H1 (cell line): ENCODE measurements around the gene GRB7. TPM values are rescaled to one million over a fixed set of nuclear protein-coding genes. Genes with fewer than 3 reads are reported as not detected.

Experiments
- CTCF ChIA-PET: fragments of 300-600 bp; sonication (Branson Sonifier 250); formaldehyde crosslinking; loops from one replicate; lab custom pipeline; 2021; ENCODE audit not compliant: partially characterized antibody; lab: Charles Lee
- POLR2A ChIA-PET: fragments of 300-600 bp; sonication (Branson Sonifier 250); formaldehyde crosslinking; loops from one replicate; lab custom pipeline; 2021; ENCODE audit warnings: inconsistent platforms; ENCODE audit not compliant: partially characterized antibody; lab: Charles Lee
- DNase-seq, 2 experiments: peaks; one replicate each; pipeline versions ENCODE4 v3.0.0 to v3.0.0-alpha.2; 2010 to 2022; ENCODE audit warnings: low spot score in 2 of 2, low read depth in 1 of 2, mixed read lengths in 1 of 2
- FAIRE-seq: peaks from 2 replicates; lab custom pipeline; 2011; peaks lifted over from hg19 to GRCh38; lab: Jason Lieb, UNC
- H2AFZ ChIP-seq: 2 replicates; pipeline ENCODE4 v1.8.1; 2012; ENCODE audit warnings: low read length, inconsistent platforms
- H2AK5ac ChIP-seq: 2 replicates; pipeline ENCODE4 v1.6.1; 2013; ENCODE audit warnings: low read depth, low read length
- H2BK120ac ChIP-seq: replicated peaks from 2 replicates; pipeline ENCODE3; 2013; ENCODE audit warnings: low read depth, low read length, inconsistent platforms
- H2BK12ac ChIP-seq: 2 replicates; pipeline ENCODE4 v1.6.1; 2013; ENCODE audit warnings: low read depth, low read length
- H2BK15ac ChIP-seq: 2 replicates; pipeline ENCODE4 v1.6.1; 2013; ENCODE audit warnings: low read length
- H2BK20ac ChIP-seq: 2 replicates; pipeline ENCODE4 v1.6.1; 2013; ENCODE audit warnings: low read length
- H2BK5ac ChIP-seq: 2 replicates; pipeline ENCODE4 v1.6.1; 2013; ENCODE audit warnings: low read depth, low read length
- H3K14ac ChIP-seq: 2 replicates; pipeline ENCODE4 v1.6.1; 2013; ENCODE audit warnings: inconsistent platforms; ENCODE audit not compliant: insufficient read length
- H3K18ac ChIP-seq: 2 replicates; pipeline ENCODE4 v1.6.1; 2013; ENCODE audit warnings: low read length; ENCODE audit errors: extremely low read depth
- H3K23ac ChIP-seq: 2 replicates; pipeline ENCODE4 v1.6.1; 2013; ENCODE audit warnings: inconsistent platforms; ENCODE audit not compliant: insufficient read length
- H3K23me2 ChIP-seq: 2 replicates; pipeline ENCODE4 v1.6.1; 2013; ENCODE audit warnings: low read depth, low read length
- H3K27ac ChIP-seq: 2 replicates; pipeline ENCODE4 v1.6.1; 2011; ENCODE audit warnings: low read depth, low read length, inconsistent platforms
- H3K27me3 ChIP-seq, 4 experiments: replicated peaks in 1 of 4; 1 replicate in 1 of 4; 2 replicates in 3 of 4; pipeline versions ENCODE4 v1.6.1 to v1.8.1; 2011 to 2013; ENCODE audit warnings: low read length in 3 of 4, mild to moderate bottlenecking in 3 of 4, inconsistent platforms in 2 of 4, mixed read lengths in 2 of 4, moderate library complexity in 1 of 4; ENCODE audit not compliant: control insufficient read depth in 3 of 4, insufficient read depth in 3 of 4; ENCODE audit errors: extremely low read depth in 1 of 4
- H3K36me3 ChIP-seq, 4 experiments: 2 replicates each; pipeline versions ENCODE4 v1.6.1 to v1.8.1; 2011 to 2013; ENCODE audit warnings: mild to moderate bottlenecking in 4 of 4, low read length in 3 of 4, moderate library complexity in 2 of 4, control low read depth in 1 of 4, inconsistent platforms in 1 of 4; ENCODE audit not compliant: insufficient read depth in 4 of 4, control insufficient read depth in 2 of 4
- H3K4ac ChIP-seq: replicated peaks from 2 replicates; pipeline ENCODE3; 2013; ENCODE audit warnings: low read length, low read depth, mixed read lengths, inconsistent platforms; ENCODE audit not compliant: insufficient read length
- H3K4me1 ChIP-seq, 4 experiments: replicated peaks in 1 of 4; 1 replicate in 1 of 4; 2 replicates in 3 of 4; pipeline versions ENCODE4 v1.6.1 to v1.8.1; 2011 to 2013; ENCODE audit warnings: low read length in 3 of 4, inconsistent platforms in 2 of 4, mixed read lengths in 1 of 4; ENCODE audit not compliant: insufficient read depth in 4 of 4, control insufficient read depth in 3 of 4
- H3K4me2 ChIP-seq, 2 experiments: 2 replicates each; pipeline versions ENCODE4 v1.6.1 to v1.8.1; 2011 to 2013; ENCODE audit warnings: low read depth in 2 of 2, low read length in 2 of 2, control low read depth in 1 of 2, inconsistent platforms in 1 of 2, mild to moderate bottlenecking in 1 of 2; ENCODE audit not compliant: insufficient read depth in 1 of 2
- H3K4me3 ChIP-seq, 4 experiments: fragments of 200-600, 300-600 bp in 1 of 4; sonication (generic), shearing (Covaris generic), sonication (Bioruptor Twin) in 1 of 4; 2 replicates each; pipeline versions ENCODE4 v1.5.1 to v1.8.1; 2011 to 2016; ENCODE audit warnings: low read length in 4 of 4, low read depth in 3 of 4, control low read depth in 2 of 4, inconsistent platforms in 2 of 4, mild to moderate bottlenecking in 2 of 4, mixed read lengths in 1 of 4, moderate library complexity in 1 of 4; ENCODE audit not compliant: insufficient read depth in 2 of 4; ENCODE audit errors: extremely low read depth in 1 of 4
- H3K56ac ChIP-seq: replicated peaks from 2 replicates; pipeline ENCODE3; 2013; ENCODE audit warnings: low read depth, mild to moderate bottlenecking, mixed read lengths, low read length, inconsistent platforms; ENCODE audit not compliant: insufficient read length
- H3K79me1 ChIP-seq: 2 replicates; pipeline ENCODE4 v1.6.1; 2013; ENCODE audit warnings: low read depth, low read length, control low read depth
- H3K79me2 ChIP-seq, 2 experiments: 2 replicates each; pipeline versions ENCODE4 v1.6.1 to v1.8.1; 2012 to 2013; ENCODE audit warnings: low read length in 2 of 2, mild to moderate bottlenecking in 2 of 2, inconsistent platforms in 1 of 2; ENCODE audit not compliant: insufficient read depth in 2 of 2, control insufficient read depth in 1 of 2
- H3K9ac ChIP-seq, 4 experiments: replicated peaks in 1 of 4; 1 replicate in 1 of 4; 2 replicates in 3 of 4; pipeline versions ENCODE4 v1.6.1 to v1.8.1; 2011 to 2013; ENCODE audit warnings: low read depth in 3 of 4, low read length in 3 of 4, control low read depth in 2 of 4, mild to moderate bottlenecking in 2 of 4, moderate library complexity in 2 of 4, inconsistent platforms in 1 of 4; ENCODE audit errors: extremely low read depth in 1 of 4
- H3K9me3 ChIP-seq, 2 experiments: 2 replicates each; pipeline versions ENCODE4 v1.6.1 to v1.8.1; 2012 to 2013; ENCODE audit warnings: mild to moderate bottlenecking in 2 of 2, moderate library complexity in 2 of 2, control low read depth in 1 of 2, inconsistent platforms in 1 of 2, low read depth in 1 of 2, low read length in 1 of 2, mixed read lengths in 1 of 2; ENCODE audit not compliant: insufficient read depth in 2 of 2
- H4K20me1 ChIP-seq, 2 experiments: replicated peaks in 1 of 2; 2 replicates each; pipeline versions ENCODE3 to v1.8.1; 2011 to 2013; ENCODE audit warnings: inconsistent platforms in 2 of 2, low read length in 2 of 2, mild to moderate bottlenecking in 1 of 2; ENCODE audit not compliant: insufficient read depth in 2 of 2, control insufficient read depth in 1 of 2
- H4K5ac ChIP-seq: 2 replicates; pipeline ENCODE4 v1.6.1; 2013; ENCODE audit warnings: low read length, low read depth, mixed read lengths, inconsistent platforms; ENCODE audit not compliant: insufficient read length
- H4K8ac ChIP-seq: 2 replicates; pipeline ENCODE4 v1.8.0; 2013; ENCODE audit warnings: mild to moderate bottlenecking, moderate library complexity, low read length, inconsistent platforms; ENCODE audit not compliant: insufficient read depth; ENCODE audit errors: extremely low read depth
- H4K91ac ChIP-seq: replicated peaks from 2 replicates; pipeline ENCODE3; 2013; ENCODE audit warnings: low read length, mixed read lengths, inconsistent platforms; ENCODE audit not compliant: insufficient read length
- BRCA1 ChIP-seq: IDR thresholded peaks from 2 replicates; pipeline ENCODE4 v1.6.1; 2012; ENCODE audit warnings: low read depth, low read length, improper control_type of control experiment
- CREB1 ChIP-seq: IDR thresholded peaks from 2 replicates; pipeline ENCODE4 v1.6.1; 2012; ENCODE audit warnings: inconsistent platforms
- HDAC2 ChIP-seq, 2 experiments: fragments of 300-600 bp in 1 of 2; sonication (generic) in 1 of 2; IDR thresholded peaks; 2 replicates each; pipeline ENCODE4 v1.6.1; 2011 to 2012; ENCODE audit warnings: low read depth in 2 of 2, low read length in 2 of 2, mild to moderate bottlenecking in 2 of 2, moderate library complexity in 2 of 2, borderline replicate concordance in 1 of 2, inconsistent platforms in 1 of 2
- KDM1A ChIP-seq: fragments of 200-600, 300-600 bp; sonication (generic); IDR thresholded peaks from 2 replicates; pipeline ENCODE4 v1.7.1; 2016; ENCODE audit warnings: mild to moderate bottlenecking, low read length, borderline replicate concordance
- KDM4A ChIP-seq: IDR thresholded peaks from one replicate; pipeline ENCODE4 v1.7.1; 2012; ENCODE audit warnings: low read depth, mild to moderate bottlenecking, moderate library complexity, low read length, inconsistent platforms; ENCODE audit not compliant: severe bottlenecking
- PHF8 ChIP-seq: fragments of 200-600 bp; sonication (generic); conservative IDR thresholded peaks from 2 replicates; pipeline ENCODE4 v1.7.1; 2012; ENCODE audit warnings: low read depth, mild to moderate bottlenecking, inconsistent platforms, low read length, moderate library complexity
- WGBS, 2 experiments: shearing (Covaris generic) in 1 of 2; methylation state at CpG; one replicate each; pipeline versions ENCODE4 v1.1.6 to v1.1.7; 2013 to 2015; ENCODE audit warnings: low lambda C conversion rate in 2 of 2, mixed read lengths in 2 of 2, inconsistent platforms in 1 of 2, low coverage in 1 of 2, missing lambda C conversion rate in 1 of 2; ENCODE audit not compliant: insufficient replicate concordance in 2 of 2, insufficient coverage in 1 of 2, insufficient read length in 1 of 2; ENCODE audit errors: extremely low coverage in 1 of 2, missing lambda C conversion rate in 1 of 2; 5-methylcytosine and 5-hydroxymethylcytosine counted together
- polyA plus RNA-seq, 7 experiments: library from polyadenylated mRNA; depleted of rRNA in 3 of 7; stranded (reverse) in 5 of 7; unstranded in 2 of 7; fragments of >200 nt in 5 of 7; fragments of 200-250 nt in 2 of 7; gene quantifications; 1 replicate in 5 of 7; 2 replicates in 1 of 7; 4 replicates in 1 of 7; pipeline versions ENCODE4 v1.2.1 to v1.2.3, GENCODE V29; 2011 to 2013; ENCODE audit warnings: missing spikeins in 2 of 7, mixed read lengths in 2 of 7
- total RNA-seq: library from RNA; stranded (reverse); fragmentation: NEBNext Ultra II Directional; extraction: Animal tissue kit (Norgen Biotek cat#: 25700); gene quantifications from 2 replicates; pipeline ENCODE4 v1.2.1, GENCODE V29; 2021
- TF ChIP-seq, protein P1 (sequence below), 3 experiments: IDR thresholded peaks; 1 replicate in 2 of 3; 2 replicates in 1 of 3; pipeline versions ENCODE4 v1.5.1 to v1.6.1; 2011; ENCODE audit warnings: low read length in 3 of 3, mild to moderate bottlenecking in 3 of 3, inconsistent platforms in 2 of 3, low read depth in 1 of 3, moderate library complexity in 1 of 3; ENCODE audit not compliant: insufficient read depth in 1 of 3; ENCODE audit errors: control extremely low read depth in 1 of 3

Gene GRB7
- total and polyA plus RNA-seq, 2 of the 8 experiments (the other 6 are each of a cell fraction or from before 2014, with no cell fraction given): 32.2 to 41.5 TPM

DNA sequence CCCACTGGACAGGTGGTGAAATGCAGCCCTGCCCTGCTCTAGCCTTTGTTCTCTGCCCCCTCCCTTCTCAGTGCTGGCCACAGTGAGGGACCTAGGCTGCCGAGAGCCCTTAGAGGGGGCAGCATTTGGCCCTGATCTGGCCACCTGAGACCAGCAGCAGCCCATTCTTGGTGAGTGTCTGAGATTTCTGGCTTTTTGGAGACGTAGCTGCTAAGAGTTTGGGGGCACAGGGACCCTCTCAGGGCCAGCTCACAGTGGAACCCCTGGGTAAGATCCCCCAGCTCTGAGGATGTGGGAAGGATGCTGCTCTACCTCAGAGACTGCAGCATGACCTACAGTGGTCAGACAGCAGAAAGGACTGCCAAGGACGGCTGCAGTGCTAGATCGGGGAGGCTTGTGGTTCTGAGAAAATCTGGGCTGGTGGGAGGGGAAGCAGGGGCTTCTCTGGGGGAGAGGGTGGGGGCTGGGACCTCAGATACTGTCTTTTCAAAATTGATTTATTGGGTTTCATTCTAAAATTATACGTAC is 13.3 kb downstream of the GRB7 start:
- DNase-seq (no peak), FAIRE-seq (no peak)
- Histone ChIP-seq H4K20me1 (no peaks in the 10 kb centered on the region), H3K36me3 (peaks cover 0 to 7% (median 3%) of the 10 kb centered on the region in 4 experiments; a peak in 4 of 8 replicates), H4K91ac (no peak overlapping the region), H3K4ac (no peak overlapping the region), H3K27me3 (peaks cover 0 to 3% (median 2%) of the 10 kb centered on the region in 4 experiments; a peak in 2 of 7 replicates), H3K56ac (no peak overlapping the region), H3K4me1 (peaks cover 9 to 25% (median 18%) of the 10 kb centered on the region in 4 experiments), H3K4me3 (no peak overlapping the region), H4K8ac (no peak overlapping the region), H2BK5ac (peak overlapping the region; percentile 73; the same call in 1 of the 2 replicates), H3K79me2 (no peaks in the 10 kb centered on the region), H3K4me2 (no peak overlapping the region), H3K9me3 (no peaks in the 10 kb centered on the region), H2AFZ (no peak overlapping the region), H3K23me2 (peaks cover 10% of the 10 kb centered on the region; the same call in 1 of the 2 replicates), H4K5ac (no peak overlapping the region), H3K9ac (no peak overlapping the region), H3K18ac (no peak overlapping the region), H2BK15ac (0 out of 2 replicates have a peak overlapping the region, but pooled peaks have one; percentile 37), H3K27ac (no peak overlapping the region), H3K79me1 (no peaks in the 10 kb centered on the region), H2AK5ac (no peak overlapping the region), H2BK120ac (no peak overlapping the region), H3K23ac (no peak overlapping the region), H2BK12ac (no peak overlapping the region), H3K14ac (no peak overlapping the region), H2BK20ac (peak overlapping the region; percentile 73; the same call in 1 of the 2 replicates)
- 78% methylated on average over 5 of the region's 5 CpGs; no CpG with 5 or more reads in 1 of the 2 experiments for WGBS, 2 experiments
- CTCF ChIA-PET: interaction anchor here (0.7 to 8.2 kb wide), 10 partner anchors 8 to 129 kb away, joined by 3 to 102 read pairs (median 3); partner anchors contain the start of gene MIEN1
- POLR2A ChIA-PET: interaction anchor here (1.1 to 8.1 kb wide), 4 partner anchors 9 to 37 kb away, joined by 3 to 54 read pairs (median 11); partner anchors contain the start of gene MIEN1
- no peak for TF ChIP-seq BRCA1
- peak; percentile 93 for TF ChIP-seq KDM1A
- TF ChIP-seq PHF8: no peak
- peak in 1 of 2 experiments; percentile 84; a peak in 2 of 4 replicates for TF ChIP-seq HDAC2 (IDR thresholded peaks at IDR 0.05; ENCODE audit: borderline replicate concordance in 1 of 2, low read depth in 2 of 2, low read length in 2 of 2)
- TF ChIP-seq, protein P1, sequence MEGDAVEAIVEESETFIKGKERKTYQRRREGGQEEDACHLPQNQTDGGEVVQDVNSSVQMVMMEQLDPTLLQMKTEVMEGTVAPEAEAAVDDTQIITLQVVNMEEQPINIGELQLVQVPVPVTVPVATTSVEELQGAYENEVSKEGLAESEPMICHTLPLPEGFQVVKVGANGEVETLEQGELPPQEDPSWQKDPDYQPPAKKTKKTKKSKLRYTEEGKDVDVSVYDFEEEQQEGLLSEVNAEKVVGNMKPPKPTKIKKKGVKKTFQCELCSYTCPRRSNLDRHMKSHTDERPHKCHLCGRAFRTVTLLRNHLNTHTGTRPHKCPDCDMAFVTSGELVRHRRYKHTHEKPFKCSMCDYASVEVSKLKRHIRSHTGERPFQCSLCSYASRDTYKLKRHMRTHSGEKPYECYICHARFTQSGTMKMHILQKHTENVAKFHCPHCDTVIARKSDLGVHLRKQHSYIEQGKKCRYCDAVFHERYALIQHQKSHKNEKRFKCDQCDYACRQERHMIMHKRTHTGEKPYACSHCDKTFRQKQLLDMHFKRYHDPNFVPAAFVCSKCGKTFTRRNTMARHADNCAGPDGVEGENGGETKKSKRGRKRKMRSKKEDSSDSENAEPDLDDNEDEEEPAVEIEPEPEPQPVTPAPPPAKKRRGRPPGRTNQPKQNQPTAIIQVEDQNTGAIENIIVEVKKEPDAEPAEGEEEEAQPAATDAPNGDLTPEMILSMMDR (IDR thresholded peaks at IDR 0.05; ENCODE audit: control extremely low read depth in 1 of 3, insufficient read depth in 1 of 3, low read depth in 1 of 3, low read length in 3 of 3): peak in 1 of 3 experiments; percentile 8; a peak in 1 of 4 replicates
- no peak for TF ChIP-seq CREB1
- no peak for TF ChIP-seq KDM4A
